Retinal pigment epithelial cell (primary cell): ENCODE measurements around the gene KMT2D.

Experiments used
- DNase-seq: peaks from one replicate; pipeline ENCODE4 v3.0.0-alpha.2; 2010; ENCODE audit warnings: low read depth
- H3K4me3 ChIP-seq: 2 replicates; pipeline ENCODE4 v1.5.1; 2011; ENCODE audit warnings: mild to moderate bottlenecking, low read length, control low read depth, moderate library complexity
- CTCF ChIP-seq: conservative IDR thresholded peaks from 2 replicates; pipeline ENCODE4 v1.5.1; 2011; ENCODE audit warnings: low read depth, low read length, control low read depth, inconsistent platforms

KMT2D gene

DNA sequence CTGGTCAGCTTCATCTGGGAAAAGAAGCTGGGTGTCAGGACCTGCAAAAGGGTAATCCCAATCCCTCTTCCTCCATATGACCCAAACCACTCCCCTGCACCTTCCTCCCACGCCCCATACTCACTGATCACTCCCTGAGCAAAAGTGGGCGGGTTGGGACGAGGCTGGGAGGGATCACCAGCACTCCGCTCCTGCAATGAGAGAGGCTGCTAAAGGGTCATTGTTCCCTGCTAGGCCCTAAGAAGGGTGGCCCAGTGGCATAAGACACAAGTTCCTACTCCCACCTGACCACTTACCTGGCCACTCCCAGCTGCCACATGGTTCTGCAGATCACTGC lies 26.3 kb downstream of the KMT2D start:
- no peak for TF ChIP-seq CTCF
- H3K4me3 ChIP-seq, result no peak overlapping the region
- no peak for DNase-seq

DNA sequence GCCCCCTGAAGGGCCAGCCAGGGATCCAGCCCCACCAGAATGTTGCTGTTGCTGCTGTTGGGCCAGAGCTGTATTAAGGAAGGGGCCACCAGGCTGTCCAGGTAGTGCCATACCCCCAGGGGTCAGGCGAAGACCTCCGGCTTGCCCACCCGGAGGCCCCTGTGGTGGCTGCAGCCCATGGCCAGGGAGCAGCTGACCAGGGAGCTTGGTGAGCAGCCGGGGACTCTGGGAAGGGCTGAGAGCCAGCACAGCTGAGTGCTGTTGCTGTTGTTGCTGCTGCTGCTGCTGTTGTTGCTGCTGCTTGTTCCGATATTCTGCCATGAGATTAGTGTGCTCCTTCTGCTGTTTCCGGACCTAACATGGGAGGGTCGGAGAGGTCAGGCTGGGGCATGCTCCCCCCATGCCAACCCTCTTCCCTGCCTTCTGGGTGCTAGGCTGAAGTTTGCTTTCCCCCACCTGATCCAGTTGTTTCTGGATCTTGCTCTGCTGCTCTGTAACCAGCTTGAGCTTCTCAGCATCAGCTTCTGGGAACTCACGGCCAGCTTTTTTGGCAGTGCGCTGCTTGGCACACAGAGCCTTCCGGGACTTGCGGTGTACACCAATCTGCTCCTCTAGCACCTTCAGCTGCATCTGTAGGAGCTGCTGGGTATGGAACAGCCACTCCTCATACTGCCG lies 26.8 kb downstream of the KMT2D start:
- DNase-seq, result no peak
- no peak for TF ChIP-seq CTCF
- no peak overlapping the region for H3K4me3 ChIP-seq

DNA sequence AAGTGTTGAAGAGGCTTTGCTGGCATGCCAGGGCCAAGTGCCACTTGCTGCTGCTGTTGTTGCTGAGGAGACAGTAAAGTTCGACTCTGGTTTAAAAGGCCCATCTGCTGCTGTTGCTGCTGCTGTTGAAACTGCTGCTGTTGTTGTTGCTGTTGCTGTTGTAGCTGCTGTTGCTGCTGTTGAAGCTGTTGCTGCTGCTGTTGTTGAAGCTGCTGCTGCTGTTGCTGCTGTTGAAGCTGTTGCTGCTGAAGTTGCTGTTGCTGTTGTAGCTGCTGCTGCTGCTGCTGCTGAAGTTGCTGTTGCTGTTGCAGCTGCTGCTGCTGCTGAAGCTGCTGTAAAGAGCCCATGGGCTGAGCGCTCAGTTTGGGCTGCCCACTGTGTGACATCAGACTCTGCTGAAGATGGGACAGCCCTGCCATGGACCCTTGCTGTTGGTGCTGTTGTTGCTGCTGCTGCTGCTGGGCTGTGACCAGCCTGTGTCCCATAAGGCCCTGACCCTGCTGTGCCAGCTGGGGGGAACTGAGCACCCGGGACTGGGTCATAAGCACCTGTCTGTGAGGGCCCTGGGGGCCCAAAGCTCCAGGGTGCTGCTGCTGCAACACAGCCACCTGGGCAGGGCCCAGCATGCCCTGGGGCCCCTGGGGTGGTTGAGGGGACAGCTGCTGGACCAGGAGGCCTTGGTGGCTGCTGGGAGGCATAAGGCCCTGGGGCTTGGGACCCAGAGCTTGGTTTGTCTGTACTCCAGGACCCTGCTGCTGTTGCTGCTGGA lies 27.7 kb downstream of the KMT2D start:
- TF ChIP-seq CTCF, result no peak
- no peak for DNase-seq
- H3K4me3 ChIP-seq, result no peak overlapping the region

- TF ChIP-seq CTCF, result no peak
- no peak for DNase-seq
- H3K4me3 ChIP-seq, result no peak overlapping the region
These were observed 28.3 kb downstream of the KMT2D start for GRCh38 chr12:49032276-49032675.

- TF ChIP-seq CTCF, result no peak
- no peak overlapping the region for H3K4me3 ChIP-seq
- DNase-seq, result no peak
These were observed 28.9 kb downstream of the KMT2D start for GRCh38 chr12:49031573-49032161.

GRCh38 chr12:49030714-49031572 lies 29.7 kb downstream of the KMT2D start:
- no peak overlapping the region for H3K4me3 ChIP-seq
- DNase-seq, result no peak
- no peak for TF ChIP-seq CTCF
